IMR-90 (cell line): ENCODE results near the gene FOXR1. TPM values are rescaled to one million over a fixed set of nuclear protein-coding genes. Genes with fewer than 3 reads are reported as not detected.

Experiments
- ATAC-seq: fragments of 200-7000 bp; cut with Tn5 transposase; 2 replicates; pipeline ENCODE4 v1.9.1; 2020; ENCODE audit warnings: low read depth, mild to moderate bottlenecking, moderate library complexity
- BruUV-seq: library from RNA; stranded (reverse); fragments of 400-500 nt; replicated peaks from 2 replicates; lab custom pipeline; 2021; lab: Mats Ljungman, UMichigan
- CTCF ChIA-PET: fragments of 300-600 bp; formaldehyde crosslinking; extraction: SDS; loops from one replicate; lab custom pipeline; 2021; ENCODE audit warnings: antibody characterized with exemption; lab: Yijun Ruan, JAX
- POLR2A ChIA-PET: fragments of 300-600 bp; sonication (Branson Sonifier 250); formaldehyde crosslinking; loops from one replicate; lab custom pipeline; 2022; ENCODE audit warnings: antibody characterized with exemption; ENCODE audit not compliant: unreplicated experiment; lab: Charles Lee
- DNase-seq: peaks from one replicate; pipeline ENCODE4 v3.0.0; 2013
- H2AFZ ChIP-seq: replicated peaks from 2 replicates; pipeline ENCODE3; 2013; ENCODE audit warnings: low read length, mild to moderate bottlenecking; ENCODE audit not compliant: poor library complexity
- H2AK5ac ChIP-seq: 2 replicates; pipeline ENCODE4 v1.6.1; 2013; ENCODE audit warnings: low read depth, low read length, inconsistent platforms
- H2AK9ac ChIP-seq: replicated peaks from 2 replicates; pipeline ENCODE3; 2013; ENCODE audit warnings: mild to moderate bottlenecking, low read depth, low read length, moderate library complexity; ENCODE audit not compliant: poor library complexity
- H2BK120ac ChIP-seq: 2 replicates; pipeline ENCODE4 v1.6.1; 2013; ENCODE audit warnings: low read depth, low read length, inconsistent platforms
- H2BK15ac ChIP-seq: 3 replicates; pipeline ENCODE4 v1.6.1; 2013; ENCODE audit warnings: low read depth, low read length, inconsistent platforms
- H2BK20ac ChIP-seq: 2 replicates; pipeline ENCODE4 v1.6.1; 2013; ENCODE audit warnings: low read depth, mild to moderate bottlenecking, inconsistent platforms, low read length, moderate library complexity
- H2BK5ac ChIP-seq: 2 replicates; pipeline ENCODE4 v1.6.1; 2013; ENCODE audit warnings: mild to moderate bottlenecking, low read depth, low read length, inconsistent platforms; ENCODE audit not compliant: poor library complexity, severe bottlenecking
- H3K14ac ChIP-seq: replicated peaks from 2 replicates; pipeline ENCODE4 v1.6.1; 2013; ENCODE audit warnings: low read depth, low read length, inconsistent platforms
- H3K18ac ChIP-seq: 2 replicates; pipeline ENCODE4 v1.6.1; 2013; ENCODE audit warnings: low read depth, low read length, control low read depth
- H3K23ac ChIP-seq: 2 replicates; pipeline ENCODE4 v1.6.1; 2013; ENCODE audit warnings: low read depth, low read length, inconsistent platforms
- H3K27ac ChIP-seq: 2 replicates; pipeline ENCODE4 v1.5.1; 2013; ENCODE audit warnings: mild to moderate bottlenecking, control low read depth, low read length; ENCODE audit not compliant: insufficient read depth
- H3K27me3 ChIP-seq: 2 replicates; pipeline ENCODE4 v1.6.1; 2013; ENCODE audit warnings: low read length; ENCODE audit not compliant: control insufficient read depth, insufficient read depth
- H3K36me3 ChIP-seq: 2 replicates; pipeline ENCODE4 v1.6.1; 2013; ENCODE audit warnings: low read length, mixed read lengths; ENCODE audit not compliant: control insufficient read depth, insufficient read depth
- H3K4ac ChIP-seq: 2 replicates; pipeline ENCODE4 v1.6.1; 2013; ENCODE audit warnings: low read depth, low read length, inconsistent platforms
- H3K4me1 ChIP-seq: 2 replicates; pipeline ENCODE4 v1.6.1; 2013; ENCODE audit warnings: low read length, mixed read lengths; ENCODE audit not compliant: control insufficient read depth, insufficient read depth
- H3K4me2 ChIP-seq: 2 replicates; pipeline ENCODE4 v1.6.1; 2013; ENCODE audit warnings: low read depth, mild to moderate bottlenecking, control low read depth, low read length, moderate library complexity
- H3K4me3 ChIP-seq: 2 replicates; pipeline ENCODE4 v1.5.1; 2013; ENCODE audit warnings: low read depth, mild to moderate bottlenecking, control low read depth, low read length, moderate library complexity; ENCODE audit not compliant: insufficient read depth
- H3K56ac ChIP-seq: 2 replicates; pipeline ENCODE4 v1.6.1; 2013; ENCODE audit warnings: low read length, inconsistent platforms; ENCODE audit not compliant: insufficient read depth; ENCODE audit errors: extremely low read depth
- H3K79me1 ChIP-seq, 2 experiments: 2 replicates each; pipeline ENCODE4 v1.6.1; 2013; ENCODE audit warnings: low read length in 2 of 2, inconsistent platforms in 1 of 2, low read depth in 1 of 2
- H3K9ac ChIP-seq: 2 replicates; pipeline ENCODE4 v1.6.1; 2013; ENCODE audit warnings: low read depth, low read length, control low read depth
- H3K9me1 ChIP-seq: 2 replicates; pipeline ENCODE4 v1.6.1; 2013; ENCODE audit warnings: low read length, inconsistent platforms; ENCODE audit not compliant: insufficient read depth
- H3K9me3 ChIP-seq: 2 replicates; pipeline ENCODE4 v1.6.1; 2013; ENCODE audit warnings: low read length; ENCODE audit not compliant: control insufficient read depth, insufficient read depth
- H4K20me1 ChIP-seq: 2 replicates; pipeline ENCODE4 v1.6.1; 2013; ENCODE audit warnings: low read length, inconsistent platforms; ENCODE audit not compliant: insufficient read depth
- H4K5ac ChIP-seq: 2 replicates; pipeline ENCODE4 v1.6.1; 2013; ENCODE audit warnings: mild to moderate bottlenecking, low read depth, low read length, control low read depth
- H4K8ac ChIP-seq, 2 experiments: 2 replicates each; pipeline ENCODE4 v1.6.1; 2013; ENCODE audit warnings: low read depth in 2 of 2, low read length in 2 of 2, control low read depth in 1 of 2, inconsistent platforms in 1 of 2
- H4K91ac ChIP-seq: 2 replicates; pipeline ENCODE4 v1.6.1; 2013; ENCODE audit warnings: low read depth, low read length, inconsistent platforms; ENCODE audit not compliant: insufficient read depth
- BHLHE40 ChIP-seq: fragments of 150-350 bp; IDR thresholded peaks from 2 replicates; pipeline ENCODE4 v1.6.1; 2016; ENCODE audit warnings: mild to moderate bottlenecking, low read depth, low read length
- CEBPB ChIP-seq: IDR thresholded peaks from 2 replicates; pipeline ENCODE4 v1.6.1; 2012; ENCODE audit warnings: low read depth, low read length, improper control_type of control experiment
- CHD1 ChIP-seq: IDR thresholded peaks from 2 replicates; pipeline ENCODE4 v1.6.1; 2012; ENCODE audit warnings: low read depth, low read length, improper control_type of control experiment
- CTCF ChIP-seq: conservative IDR thresholded peaks from 2 replicates; pipeline ENCODE4 v1.5.1; 2012; ENCODE audit warnings: mild to moderate bottlenecking, low read depth, low read length, improper control_type of control experiment
- ELK1 ChIP-seq: fragments of 150-350 bp; IDR thresholded peaks from 2 replicates; pipeline ENCODE4 v1.6.1; 2016; ENCODE audit warnings: low read depth, mild to moderate bottlenecking, low read length, moderate library complexity, borderline replicate concordance
- FOS ChIP-seq: fragments of 150-350 bp; IDR thresholded peaks from 2 replicates; pipeline ENCODE4 v1.6.1; 2016; ENCODE audit warnings: low read depth, low read length
- MAFK ChIP-seq: IDR thresholded peaks from 2 replicates; pipeline ENCODE4 v1.6.1; 2012; ENCODE audit warnings: low read depth, low read length, improper control_type of control experiment
- MAZ ChIP-seq: IDR thresholded peaks from 2 replicates; pipeline ENCODE4 v1.6.1; 2012; ENCODE audit warnings: low read depth, mild to moderate bottlenecking, low read length, improper control_type of control experiment, moderate library complexity, borderline replicate concordance
- MXI1 ChIP-seq: IDR thresholded peaks from 2 replicates; pipeline ENCODE4 v1.6.1; 2012; ENCODE audit warnings: low read depth, mild to moderate bottlenecking, low read length, moderate library complexity, borderline replicate concordance
- NFE2L2 ChIP-seq: fragments of 150-350 bp; IDR thresholded peaks from 2 replicates; pipeline ENCODE4 v1.6.1; 2016; ENCODE audit warnings: low read depth, mild to moderate bottlenecking, low read length
- POLR2A ChIP-seq: IDR thresholded peaks from 2 replicates; pipeline ENCODE4 v1.6.1; 2012; ENCODE audit warnings: mild to moderate bottlenecking, low read depth, low read length
- RAD21 ChIP-seq: IDR thresholded peaks from 2 replicates; pipeline ENCODE4 v1.6.1; 2012; ENCODE audit warnings: low read length, improper control_type of control experiment
- RCOR1 ChIP-seq: IDR thresholded peaks from 2 replicates; pipeline ENCODE4 v1.6.1; 2012; ENCODE audit warnings: mild to moderate bottlenecking, low read length, improper control_type of control experiment; ENCODE audit not compliant: insufficient replicate concordance
- RFX5 ChIP-seq: IDR thresholded peaks from 2 replicates; pipeline ENCODE4 v1.8.0; 2012; ENCODE audit warnings: low read depth, mild to moderate bottlenecking, low read length, moderate library complexity
- SMC3 ChIP-seq: fragments of 150-350 bp; IDR thresholded peaks from 2 replicates; pipeline ENCODE4 v1.6.1; 2016; ENCODE audit warnings: low read depth, mild to moderate bottlenecking, antibody characterized with exemption, low read length, moderate library complexity
- USF2 ChIP-seq: fragments of 150-350 bp; IDR thresholded peaks from 2 replicates; pipeline ENCODE4 v1.6.1; 2017; ENCODE audit warnings: mild to moderate bottlenecking, antibody characterized with exemption, low read length, low read depth
- WGBS, 2 experiments: methylation state at CpG; one replicate each; pipeline versions ENCODE4 v1.1.5 to v1.1.7; 2013; ENCODE audit warnings: missing lambda C conversion rate in 2 of 2; ENCODE audit not compliant: insufficient read length in 1 of 2; ENCODE audit errors: extremely low coverage in 2 of 2; 5-methylcytosine and 5-hydroxymethylcytosine counted together
- dilution Hi-C: fragments of 300-500 bp; cut with HindIII; formaldehyde crosslinking; loops from one replicate; pipeline ENCODE4 v1.14.3; 2018; ENCODE audit warnings: low sequenced_read_pairs; ENCODE audit not compliant: unreplicated experiment
- in situ Hi-C: fragments of 300-500 bp; cut with MboI; formaldehyde crosslinking; loops from 3 replicates; pipeline ENCODE4 v1.14.3; 2019; ENCODE audit warnings: low sequenced_read_pairs, inconsistent platforms, mixed read lengths
- intact Hi-C: fragments of 100-400 bp; cut with micrococcal nuclease; formaldehyde crosslinking; loops from 2 replicates; pipeline ENCODE4 v1.10.0; 2022
- polyA plus RNA-seq, 3 experiments: library from polyadenylated mRNA; depleted of rRNA; stranded (reverse); fragments of >200 nt; gene quantifications; 2 replicates each; pipeline ENCODE4 v1.2.3, GENCODE V29; 2012; ENCODE audit warnings: low replicate concordance in 1 of 3
- total RNA-seq: library from RNA; depleted of rRNA; stranded (reverse); fragments of >200 nt; gene quantifications from 2 replicates; pipeline ENCODE4 v1.2.3, GENCODE V29; 2012

FOXR1 gene
- total and polyA plus RNA-seq, 2 of the 4 experiments (the other 2 are of a cell fraction), result not detected

GRCh38 chr11:118948000-118948399, 23.6 kb upstream of the FOXR1 start:
- DNase-seq (no peak), ATAC-seq (no peak)
- Histone ChIP-seq H3K27ac (no peak overlapping the region), H2BK15ac (no peak overlapping the region), H3K9me1 (no peaks in the 10 kb centered on the region), H4K5ac (no peak overlapping the region), H3K79me1 (no peaks in the 10 kb centered on the region), H3K36me3 (no peaks in the 10 kb centered on the region), H3K23ac (no peak overlapping the region), H3K27me3 (peaks cover 39% of the 10 kb centered on the region), H3K4me3 (no peak overlapping the region), H2BK20ac (no peak overlapping the region), H3K9me3 (no peaks in the 10 kb centered on the region), H2BK120ac (no peak overlapping the region), H3K56ac (no peak overlapping the region), H2BK5ac (no peak overlapping the region), H4K8ac (no peak overlapping the region), H3K14ac (no peak overlapping the region), H2AK5ac (no peak overlapping the region), H4K20me1 (no peaks in the 10 kb centered on the region), H4K91ac (no peak overlapping the region), H3K4me1 (no peaks in the 10 kb centered on the region), H2AK9ac (no peak overlapping the region), H3K4ac (no peak overlapping the region), H3K4me2 (no peak overlapping the region), H2AFZ (no peak overlapping the region), H3K9ac (no peak overlapping the region), H3K18ac (no peak overlapping the region)
- TF ChIP-seq SMC3 (no peak), CHD1 (no peak), ELK1 (no peak), POLR2A (no peak), USF2 (no peak), MAFK (no peak), NFE2L2 (no peak), RAD21 (no peak), MXI1 (no peak), RCOR1 (no peak), BHLHE40 (no peak), FOS (no peak), RFX5 (no peak), CEBPB (no peak), CTCF (no peak), MAZ (no peak)
- no TSS peak for BruUV-seq
- in situ Hi-C loops, result no loop called here
- intact Hi-C loops, result no loop called here
- CTCF ChIA-PET, result no interaction called here
- POLR2A ChIA-PET, result no interaction called here
- dilution Hi-C loops, result no loop called here
- 65% methylated on average over 3 of the region's 3 CpGs; no CpG with 5 or more reads in 1 of the 2 experiments for WGBS, 2 experiments
